ENCODE data around the gene ALG1L2.
"Not testable (repeated sequence)": the region's sequence is repeated elsewhere in the genome, so short reads cannot be mapped to it uniquely, and the experiment has no call there.

GRCh38 chr3:130098639-130099385, 17.2 kb downstream of the ALG1L2 start:
- TF ChIP-seq REST (IDR thresholded peaks at IDR 0.05; ENCODE audit: borderline replicate concordance); POLR2AphosphoS5 (IDR thresholded peaks at IDR 0.05); RAD21 (conservative IDR thresholded peaks at IDR 0.05); SMC3 (conservative IDR thresholded peaks at IDR 0.05; ENCODE audit: poor library complexity): not testable (repeated sequence)
- TF ChIP-seq, protein P1, sequence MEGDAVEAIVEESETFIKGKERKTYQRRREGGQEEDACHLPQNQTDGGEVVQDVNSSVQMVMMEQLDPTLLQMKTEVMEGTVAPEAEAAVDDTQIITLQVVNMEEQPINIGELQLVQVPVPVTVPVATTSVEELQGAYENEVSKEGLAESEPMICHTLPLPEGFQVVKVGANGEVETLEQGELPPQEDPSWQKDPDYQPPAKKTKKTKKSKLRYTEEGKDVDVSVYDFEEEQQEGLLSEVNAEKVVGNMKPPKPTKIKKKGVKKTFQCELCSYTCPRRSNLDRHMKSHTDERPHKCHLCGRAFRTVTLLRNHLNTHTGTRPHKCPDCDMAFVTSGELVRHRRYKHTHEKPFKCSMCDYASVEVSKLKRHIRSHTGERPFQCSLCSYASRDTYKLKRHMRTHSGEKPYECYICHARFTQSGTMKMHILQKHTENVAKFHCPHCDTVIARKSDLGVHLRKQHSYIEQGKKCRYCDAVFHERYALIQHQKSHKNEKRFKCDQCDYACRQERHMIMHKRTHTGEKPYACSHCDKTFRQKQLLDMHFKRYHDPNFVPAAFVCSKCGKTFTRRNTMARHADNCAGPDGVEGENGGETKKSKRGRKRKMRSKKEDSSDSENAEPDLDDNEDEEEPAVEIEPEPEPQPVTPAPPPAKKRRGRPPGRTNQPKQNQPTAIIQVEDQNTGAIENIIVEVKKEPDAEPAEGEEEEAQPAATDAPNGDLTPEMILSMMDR (IDR thresholded peaks at IDR 0.05; ENCODE audit: poor library complexity, severe bottlenecking) = not testable (repeated sequence)

Data from neural cell (in vitro differentiated cells).